Measurements from ENCODE around the gene LITAFD.
"Not testable (repeated sequence)": the region's sequence is repeated elsewhere in the genome, so short reads cannot be mapped to it uniquely, and the experiment has no call there.

- TF ChIP-seq CREB1 (CRISPR knock-in tag; IDR thresholded peaks at IDR 0.05; ENCODE audit: low read depth); CTCF (conservative IDR thresholded peaks at IDR 0.05; ENCODE audit: low read depth in 2 of 2); REST (IDR thresholded peaks at IDR 0.05; ENCODE audit: unreplicated experiment): not testable (repeated sequence)
These were observed 8.3 kb upstream of the LITAFD start for GRCh38 chr16:8873866-8874195.

Measured in GM23338 (cell line).